ENCODE data around the gene GTF2IRD1.

DNA sequence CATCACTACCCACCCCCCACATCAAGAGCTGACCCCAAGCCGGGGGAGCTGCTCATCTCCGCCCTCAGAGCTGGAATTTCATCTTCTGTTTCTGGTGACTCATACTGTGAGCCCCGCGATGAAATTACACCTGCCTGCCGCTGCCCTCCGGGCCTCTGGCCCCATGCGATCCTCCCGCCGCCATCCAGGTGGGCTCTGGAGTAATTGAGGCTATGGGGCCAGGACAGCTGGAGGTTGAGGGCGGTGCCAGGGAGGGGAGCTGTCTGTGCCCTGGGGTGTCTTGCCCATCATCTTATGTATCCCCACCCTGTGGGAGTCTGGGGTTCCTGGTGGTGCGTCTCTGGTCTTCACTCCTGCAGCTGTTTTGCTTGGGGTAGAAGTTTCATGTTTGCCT, 9.0 kb downstream of the GTF2IRD1 start:
- TF ChIP-seq POLR2AphosphoS5 (IDR thresholded peaks at IDR 0.05; ENCODE audit: low read depth), result no peak
- TF ChIP-seq EZH2phosphoT487 (IDR thresholded peaks at IDR 0.05; ENCODE audit: unreplicated experiment), result no peak
- TF ChIP-seq, protein P1, sequence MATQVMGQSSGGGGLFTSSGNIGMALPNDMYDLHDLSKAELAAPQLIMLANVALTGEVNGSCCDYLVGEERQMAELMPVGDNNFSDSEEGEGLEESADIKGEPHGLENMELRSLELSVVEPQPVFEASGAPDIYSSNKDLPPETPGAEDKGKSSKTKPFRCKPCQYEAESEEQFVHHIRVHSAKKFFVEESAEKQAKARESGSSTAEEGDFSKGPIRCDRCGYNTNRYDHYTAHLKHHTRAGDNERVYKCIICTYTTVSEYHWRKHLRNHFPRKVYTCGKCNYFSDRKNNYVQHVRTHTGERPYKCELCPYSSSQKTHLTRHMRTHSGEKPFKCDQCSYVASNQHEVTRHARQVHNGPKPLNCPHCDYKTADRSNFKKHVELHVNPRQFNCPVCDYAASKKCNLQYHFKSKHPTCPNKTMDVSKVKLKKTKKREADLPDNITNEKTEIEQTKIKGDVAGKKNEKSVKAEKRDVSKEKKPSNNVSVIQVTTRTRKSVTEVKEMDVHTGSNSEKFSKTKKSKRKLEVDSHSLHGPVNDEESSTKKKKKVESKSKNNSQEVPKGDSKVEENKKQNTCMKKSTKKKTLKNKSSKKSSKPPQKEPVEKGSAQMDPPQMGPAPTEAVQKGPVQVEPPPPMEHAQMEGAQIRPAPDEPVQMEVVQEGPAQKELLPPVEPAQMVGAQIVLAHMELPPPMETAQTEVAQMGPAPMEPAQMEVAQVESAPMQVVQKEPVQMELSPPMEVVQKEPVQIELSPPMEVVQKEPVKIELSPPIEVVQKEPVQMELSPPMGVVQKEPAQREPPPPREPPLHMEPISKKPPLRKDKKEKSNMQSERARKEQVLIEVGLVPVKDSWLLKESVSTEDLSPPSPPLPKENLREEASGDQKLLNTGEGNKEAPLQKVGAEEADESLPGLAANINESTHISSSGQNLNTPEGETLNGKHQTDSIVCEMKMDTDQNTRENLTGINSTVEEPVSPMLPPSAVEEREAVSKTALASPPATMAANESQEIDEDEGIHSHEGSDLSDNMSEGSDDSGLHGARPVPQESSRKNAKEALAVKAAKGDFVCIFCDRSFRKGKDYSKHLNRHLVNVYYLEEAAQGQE (IDR thresholded peaks at IDR 0.05; ENCODE audit: unreplicated experiment), result no peak
- TF ChIP-seq, protein P2, sequence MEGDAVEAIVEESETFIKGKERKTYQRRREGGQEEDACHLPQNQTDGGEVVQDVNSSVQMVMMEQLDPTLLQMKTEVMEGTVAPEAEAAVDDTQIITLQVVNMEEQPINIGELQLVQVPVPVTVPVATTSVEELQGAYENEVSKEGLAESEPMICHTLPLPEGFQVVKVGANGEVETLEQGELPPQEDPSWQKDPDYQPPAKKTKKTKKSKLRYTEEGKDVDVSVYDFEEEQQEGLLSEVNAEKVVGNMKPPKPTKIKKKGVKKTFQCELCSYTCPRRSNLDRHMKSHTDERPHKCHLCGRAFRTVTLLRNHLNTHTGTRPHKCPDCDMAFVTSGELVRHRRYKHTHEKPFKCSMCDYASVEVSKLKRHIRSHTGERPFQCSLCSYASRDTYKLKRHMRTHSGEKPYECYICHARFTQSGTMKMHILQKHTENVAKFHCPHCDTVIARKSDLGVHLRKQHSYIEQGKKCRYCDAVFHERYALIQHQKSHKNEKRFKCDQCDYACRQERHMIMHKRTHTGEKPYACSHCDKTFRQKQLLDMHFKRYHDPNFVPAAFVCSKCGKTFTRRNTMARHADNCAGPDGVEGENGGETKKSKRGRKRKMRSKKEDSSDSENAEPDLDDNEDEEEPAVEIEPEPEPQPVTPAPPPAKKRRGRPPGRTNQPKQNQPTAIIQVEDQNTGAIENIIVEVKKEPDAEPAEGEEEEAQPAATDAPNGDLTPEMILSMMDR (conservative IDR thresholded peaks at IDR 0.05; ENCODE audit: low read depth in 2 of 2), result no peak
- no peak for TF ChIP-seq ZNF331 (CRISPR knock-in tag; IDR thresholded peaks at IDR 0.05; ENCODE audit: low read depth)
- no peak for TF ChIP-seq EZH2 (IDR thresholded peaks at IDR 0.05; ENCODE audit: low read depth, unreplicated experiment)
- no peak for TF ChIP-seq JUNB (IDR thresholded peaks at IDR 0.05; ENCODE audit: unreplicated experiment)
